H9 (cell line): Measurements from ENCODE around the gene GMPR2. TPM values are rescaled to one million over a fixed set of nuclear protein-coding genes. Genes with fewer than 3 reads are reported as not detected.
A peak's percentile ranks its signal among the peaks of the same experiment; 100 is the strongest.

Experiments
- DNase-seq: peaks from one replicate; pipeline ENCODE4 v3.0.0-alpha.2; 2017
- H2AFZ ChIP-seq: one replicate; pipeline ENCODE4 v1.6.1; 2013; ENCODE audit warnings: mild to moderate bottlenecking, low read length, control low read depth, moderate library complexity
- H2AK5ac ChIP-seq: 2 replicates; pipeline ENCODE4 v1.6.1; 2013; ENCODE audit warnings: low read length, control low read depth, mixed read lengths; ENCODE audit not compliant: insufficient read length
- H2BK120ac ChIP-seq: one replicate; pipeline ENCODE4 v1.6.1; 2013; ENCODE audit warnings: low read depth, mild to moderate bottlenecking, low read length, control low read depth, inconsistent platforms; ENCODE audit not compliant: poor library complexity, severe bottlenecking
- H2BK12ac ChIP-seq: 2 replicates; pipeline ENCODE4 v1.6.1; 2013; ENCODE audit warnings: low read length, control low read depth, mixed read lengths, low read depth; ENCODE audit not compliant: insufficient read length
- H2BK15ac ChIP-seq: 2 replicates; pipeline ENCODE4 v1.6.1; 2013; ENCODE audit warnings: low read depth, low read length, control low read depth
- H2BK20ac ChIP-seq: one replicate; pipeline ENCODE4 v1.6.1; 2013; ENCODE audit warnings: low read depth, mild to moderate bottlenecking, low read length, control low read depth, inconsistent platforms; ENCODE audit not compliant: poor library complexity, severe bottlenecking
- H2BK5ac ChIP-seq: 2 replicates; pipeline ENCODE4 v1.6.1; 2013; ENCODE audit warnings: low read length, control low read depth, mixed read lengths; ENCODE audit not compliant: insufficient read length
- H3K14ac ChIP-seq: 2 replicates; pipeline ENCODE4 v1.6.1; 2013; ENCODE audit warnings: low read length, control low read depth; ENCODE audit not compliant: insufficient read depth
- H3K18ac ChIP-seq: 2 replicates; pipeline ENCODE4 v1.6.1; 2013; ENCODE audit warnings: low read depth, mild to moderate bottlenecking, mixed read lengths, low read length, control low read depth; ENCODE audit not compliant: insufficient read length
- H3K23ac ChIP-seq: 2 replicates; pipeline ENCODE4 v1.6.1; 2013; ENCODE audit warnings: low read length, control low read depth, mixed read lengths, low read depth; ENCODE audit not compliant: insufficient read length
- H3K23me2 ChIP-seq: 2 replicates; pipeline ENCODE4 v1.6.1; 2013; ENCODE audit warnings: low read depth, mild to moderate bottlenecking, mixed read lengths, low read length, control low read depth; ENCODE audit not compliant: insufficient read length, poor library complexity, severe bottlenecking
- H3K27ac ChIP-seq: 2 replicates; pipeline ENCODE4 v1.5.1; 2013; ENCODE audit warnings: low read length, control low read depth, mixed read lengths, low read depth; ENCODE audit not compliant: insufficient read length
- H3K27me3 ChIP-seq: 2 replicates; pipeline ENCODE4 v1.6.1; 2013; ENCODE audit warnings: low read length, control low read depth, inconsistent platforms; ENCODE audit not compliant: insufficient read depth
- H3K4ac ChIP-seq: 2 replicates; pipeline ENCODE4 v1.6.1; 2013; ENCODE audit warnings: low read depth, mild to moderate bottlenecking, control low read depth, inconsistent platforms, low read length, moderate library complexity
- H3K4me1 ChIP-seq: 2 replicates; pipeline ENCODE4 v1.6.1; 2013; ENCODE audit warnings: low read length, control low read depth, inconsistent platforms; ENCODE audit not compliant: insufficient read depth
- H3K4me2 ChIP-seq: 2 replicates; pipeline ENCODE4 v1.6.1; 2013; ENCODE audit warnings: low read length, control low read depth, mixed read lengths; ENCODE audit not compliant: insufficient read length, insufficient read depth
- H3K56ac ChIP-seq: 2 replicates; pipeline ENCODE4 v1.6.1; 2013; ENCODE audit warnings: low read depth, mild to moderate bottlenecking, mixed read lengths, low read length, control low read depth; ENCODE audit not compliant: insufficient read length
- H3K79me1 ChIP-seq: 2 replicates; pipeline ENCODE4 v1.6.1; 2013; ENCODE audit warnings: low read depth, mild to moderate bottlenecking, moderate library complexity, low read length, control low read depth, inconsistent platforms; ENCODE audit not compliant: insufficient read depth, poor library complexity, severe bottlenecking
- H3K79me2 ChIP-seq: 2 replicates; pipeline ENCODE4 v1.6.1; 2013; ENCODE audit warnings: low read length, control low read depth, inconsistent platforms; ENCODE audit not compliant: insufficient read depth
- H3K9ac ChIP-seq: 2 replicates; pipeline ENCODE4 v1.6.1; 2013; ENCODE audit warnings: low read length, control low read depth, mixed read lengths; ENCODE audit not compliant: insufficient read length; ENCODE audit errors: extremely low read depth
- H3K9me3 ChIP-seq: one replicate; pipeline ENCODE4 v1.6.1; 2013; ENCODE audit warnings: low read depth, low read length, inconsistent platforms; ENCODE audit not compliant: control insufficient read depth
- H3T11ph ChIP-seq: one replicate; pipeline ENCODE4 v1.6.1; 2013; ENCODE audit warnings: mild to moderate bottlenecking, low read length, control low read depth, inconsistent platforms
- H4K20me1 ChIP-seq: one replicate; pipeline ENCODE4 v1.6.1; 2013; ENCODE audit not compliant: control insufficient read depth, insufficient read length, insufficient read depth
- H4K5ac ChIP-seq: 2 replicates; pipeline ENCODE4 v1.6.1; 2013; ENCODE audit warnings: low read depth, mild to moderate bottlenecking, mixed read lengths, low read length, control low read depth; ENCODE audit not compliant: insufficient read length
- H4K8ac ChIP-seq: replicated peaks from 2 replicates; pipeline ENCODE4 v1.6.1; 2013; ENCODE audit warnings: low read length, control low read depth, mixed read lengths, low read depth; ENCODE audit not compliant: insufficient read length
- H4K91ac ChIP-seq: 2 replicates; pipeline ENCODE4 v1.6.1; 2013; ENCODE audit warnings: low read depth, mild to moderate bottlenecking, moderate library complexity, mixed read lengths, low read length, control low read depth; ENCODE audit not compliant: insufficient read length
- H3K27ac Mint-ChIP-seq, 3 experiments: 2 replicates in 2 of 3; 3 replicates in 1 of 3; pipeline ENCODE4 v1.8.0; 2020 to 2021; ENCODE audit warnings: mixed read lengths in 3 of 3, mild to moderate bottlenecking in 1 of 3, moderate library complexity in 1 of 3
- H3K27me3 Mint-ChIP-seq: 2 replicates; pipeline ENCODE4 v1.8.0; 2021; ENCODE audit warnings: low read depth, mild to moderate bottlenecking, moderate library complexity, mixed read lengths
- H3K36me3 Mint-ChIP-seq, 3 experiments: 2 replicates in 2 of 3; 3 replicates in 1 of 3; pipeline ENCODE4 v1.8.0; 2020 to 2021; ENCODE audit warnings: low read depth in 3 of 3, mixed read lengths in 3 of 3; ENCODE audit not compliant: insufficient read depth in 1 of 3
- H3K4me1 Mint-ChIP-seq, 2 experiments: 2 replicates each; pipeline ENCODE4 v1.8.0; 2020; ENCODE audit warnings: mixed read lengths in 2 of 2
- H3K4me3 Mint-ChIP-seq, 2 experiments: 2 replicates in 1 of 2; 3 replicates in 1 of 2; pipeline ENCODE4 v1.8.0; 2020 to 2021; ENCODE audit warnings: mild to moderate bottlenecking in 2 of 2, mixed read lengths in 2 of 2, moderate library complexity in 1 of 2
- H3K9me3 Mint-ChIP-seq, 2 experiments: 2 replicates in 1 of 2; 3 replicates in 1 of 2; pipeline ENCODE4 v1.8.0; 2020; ENCODE audit warnings: mild to moderate bottlenecking in 2 of 2, mixed read lengths in 2 of 2, moderate library complexity in 1 of 2
- WGBS: extraction: QIAGEN DNeasy Blood & Tissue Kit; methylation state at CpG from one replicate; pipeline ENCODE4 v1.1.7; 2013; ENCODE audit warnings: missing lambda C conversion rate, low lambda C conversion rate, mixed read lengths; ENCODE audit not compliant: insufficient read length; ENCODE audit errors: extremely low coverage; 5-methylcytosine and 5-hydroxymethylcytosine counted together
- total RNA-seq: library from RNA; stranded (reverse); gene quantifications from 2 replicates; pipeline ENCODE4 v1.2.1, GENCODE V29; 2021
- TF ChIP-seq, protein P1 (sequence below): fragments of 200-600 bp; sonication (generic); conservative IDR thresholded peaks from 3 replicates; pipeline ENCODE4 v1.8.0; 2021; ENCODE audit warnings: antibody characterized with exemption, mild to moderate bottlenecking

GMPR2 gene
- total RNA-seq, 1 experiment from 2014 or later, result 84.7 TPM

DNA sequence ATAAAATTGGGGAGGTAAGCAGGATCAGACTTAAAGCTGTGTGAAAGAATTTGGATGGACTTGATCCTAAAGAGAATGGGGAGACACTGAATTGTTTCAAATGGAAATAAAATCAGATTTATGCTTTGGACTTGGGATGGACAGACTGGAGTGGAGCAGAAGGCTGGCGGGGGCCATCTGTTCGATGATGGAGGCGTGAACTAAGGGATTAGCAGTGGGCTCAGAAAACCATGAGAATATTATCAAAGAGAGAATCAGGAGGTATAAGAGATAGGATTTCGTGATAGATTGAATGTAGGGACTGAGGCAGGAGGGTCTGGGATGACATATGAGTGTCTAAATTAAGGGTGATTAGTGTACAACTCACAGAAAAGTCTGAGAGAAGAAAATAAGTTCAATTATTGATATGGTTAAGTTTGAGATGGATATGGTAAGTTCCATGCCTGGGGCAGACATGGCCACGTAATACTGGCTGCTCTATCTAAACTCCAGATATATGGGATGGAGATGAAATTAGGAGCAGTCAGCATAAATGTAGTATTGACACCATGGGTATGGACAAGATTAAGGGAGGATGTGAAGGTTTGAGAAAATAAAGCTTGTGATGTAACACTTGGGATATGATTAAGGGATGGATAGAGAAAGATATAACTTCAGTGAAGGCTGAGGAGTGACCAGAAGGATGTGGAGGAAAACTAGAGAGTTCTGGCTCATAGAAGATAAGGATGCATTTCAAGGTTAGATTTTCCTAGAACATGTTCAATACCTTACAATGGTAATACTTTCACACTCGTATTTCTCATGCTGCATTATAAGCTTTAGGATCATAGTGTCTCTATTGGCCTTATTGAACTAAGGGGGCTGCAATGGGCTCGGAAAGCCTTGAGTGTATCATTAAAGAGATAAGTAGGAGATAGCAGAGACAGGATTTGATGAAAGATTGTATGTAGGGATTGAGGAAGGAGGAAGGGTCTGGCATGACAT, 28.3 kb upstream of the GMPR2 start:
- Histone ChIP-seq H3K14ac (no peak overlapping the region), H3K79me1 (no peaks in the 10 kb centered on the region), H2AFZ (no peak overlapping the region), H2BK20ac (no peak overlapping the region), H4K91ac (no peak overlapping the region), H3K4ac (no peak overlapping the region), H3K4me1 (peaks cover 5% of the 10 kb centered on the region; the same call in 1 of the 2 replicates), H3K27ac (no peak overlapping the region), H3K4me2 (no peak overlapping the region), H3K9me3 (peaks cover 5% of the 10 kb centered on the region), H2BK12ac (no peak overlapping the region), H4K5ac (no peak overlapping the region), H2BK120ac (peak overlapping the region; percentile 3), H2AK5ac (no peak overlapping the region), H3K18ac (no peak overlapping the region), H4K20me1 (no peaks in the 10 kb centered on the region), H3K27me3 (no peaks in the 10 kb centered on the region), H2BK15ac (no peak overlapping the region), H3K23ac (no peak overlapping the region), H3K23me2 (no peaks in the 10 kb centered on the region), H3T11ph (no peak overlapping the region), H3K9ac (no peak overlapping the region), H3K79me2 (no peaks in the 10 kb centered on the region), H2BK5ac (no peak overlapping the region), H4K8ac (no peak overlapping the region), H3K56ac (no peak overlapping the region)
- TF ChIP-seq, protein P1, sequence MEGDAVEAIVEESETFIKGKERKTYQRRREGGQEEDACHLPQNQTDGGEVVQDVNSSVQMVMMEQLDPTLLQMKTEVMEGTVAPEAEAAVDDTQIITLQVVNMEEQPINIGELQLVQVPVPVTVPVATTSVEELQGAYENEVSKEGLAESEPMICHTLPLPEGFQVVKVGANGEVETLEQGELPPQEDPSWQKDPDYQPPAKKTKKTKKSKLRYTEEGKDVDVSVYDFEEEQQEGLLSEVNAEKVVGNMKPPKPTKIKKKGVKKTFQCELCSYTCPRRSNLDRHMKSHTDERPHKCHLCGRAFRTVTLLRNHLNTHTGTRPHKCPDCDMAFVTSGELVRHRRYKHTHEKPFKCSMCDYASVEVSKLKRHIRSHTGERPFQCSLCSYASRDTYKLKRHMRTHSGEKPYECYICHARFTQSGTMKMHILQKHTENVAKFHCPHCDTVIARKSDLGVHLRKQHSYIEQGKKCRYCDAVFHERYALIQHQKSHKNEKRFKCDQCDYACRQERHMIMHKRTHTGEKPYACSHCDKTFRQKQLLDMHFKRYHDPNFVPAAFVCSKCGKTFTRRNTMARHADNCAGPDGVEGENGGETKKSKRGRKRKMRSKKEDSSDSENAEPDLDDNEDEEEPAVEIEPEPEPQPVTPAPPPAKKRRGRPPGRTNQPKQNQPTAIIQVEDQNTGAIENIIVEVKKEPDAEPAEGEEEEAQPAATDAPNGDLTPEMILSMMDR, result no peak
- no CpG with 5 or more reads among the region's 7 CpGs for WGBS
- Mint-ChIP-seq H3K4me1 (peaks cover 22 to 31% of the 10 kb centered on the region in 2 experiments), H3K9me3 (peaks cover 8 to 15% of the 10 kb centered on the region in 2 experiments), H3K36me3 (peaks cover 52 to 83% (median 74%) of the 10 kb centered on the region in 3 experiments), H3K27ac (peak overlapping the region in 2 of 3 experiments; percentile 2 to 19; a peak in 4 of 7 replicates), H3K27me3 (no peaks in the 10 kb centered on the region), H3K4me3 (peak overlapping the region in 1 of 2 experiments; percentile 2; a peak in 3 of 5 replicates)
- DNase-seq, result no peak
